ENCODE measurements around the gene DPCD.

- TF ChIP-seq CTCF (IDR thresholded peaks at IDR 0.05; ENCODE audit: borderline replicate concordance, extremely low read depth, low read length, poor library complexity, severe bottlenecking): no peak
- TF ChIP-seq EZH2 (IDR thresholded peaks at IDR 0.05; ENCODE audit: borderline replicate concordance, low read depth, low read length, severe bottlenecking): no peak
Measured at GRCh38 chr10:101651336-101651735, 63.2 kb downstream of the DPCD start.
